Effector memory CD4-positive, alpha-beta T cell (primary cell): ENCODE data around the gene FGR.

Experiments
- DNase-seq, 3 donors: peaks; one replicate each; pipeline ENCODE4 v3.0.0-alpha.2; 2020
- H3K27ac ChIP-seq: 2 replicates; pipeline ENCODE4 v1.7.0; 2013; ENCODE audit warnings: mild to moderate bottlenecking, low read length, moderate library complexity; ENCODE audit not compliant: insufficient read depth, poor library complexity, severe bottlenecking
- H3K27me3 ChIP-seq: replicated peaks from 2 replicates; pipeline ENCODE4 v1.7.0; 2013; ENCODE audit warnings: mild to moderate bottlenecking, low read length; ENCODE audit not compliant: insufficient read depth, control insufficient read depth, poor library complexity, severe bottlenecking
- H3K36me3 ChIP-seq: 2 replicates; pipeline ENCODE4 v1.7.0; 2013; ENCODE audit warnings: mild to moderate bottlenecking, low read length, moderate library complexity; ENCODE audit not compliant: control insufficient read depth, insufficient read depth
- H3K4me1 ChIP-seq: 2 replicates; pipeline ENCODE4 v1.7.0; 2013; ENCODE audit warnings: low read length, mild to moderate bottlenecking; ENCODE audit not compliant: control insufficient read depth, insufficient read depth, poor library complexity, severe bottlenecking
- H3K4me3 ChIP-seq: 2 replicates; pipeline ENCODE4 v1.7.0; 2013; ENCODE audit warnings: low read length, low read depth, mild to moderate bottlenecking; ENCODE audit not compliant: insufficient read depth, poor library complexity, severe bottlenecking
- H3K9me3 ChIP-seq: 2 replicates; pipeline ENCODE4 v1.7.0; 2013; ENCODE audit warnings: mild to moderate bottlenecking, low read length, moderate library complexity; ENCODE audit not compliant: control insufficient read depth

Gene FGR

DNA sequence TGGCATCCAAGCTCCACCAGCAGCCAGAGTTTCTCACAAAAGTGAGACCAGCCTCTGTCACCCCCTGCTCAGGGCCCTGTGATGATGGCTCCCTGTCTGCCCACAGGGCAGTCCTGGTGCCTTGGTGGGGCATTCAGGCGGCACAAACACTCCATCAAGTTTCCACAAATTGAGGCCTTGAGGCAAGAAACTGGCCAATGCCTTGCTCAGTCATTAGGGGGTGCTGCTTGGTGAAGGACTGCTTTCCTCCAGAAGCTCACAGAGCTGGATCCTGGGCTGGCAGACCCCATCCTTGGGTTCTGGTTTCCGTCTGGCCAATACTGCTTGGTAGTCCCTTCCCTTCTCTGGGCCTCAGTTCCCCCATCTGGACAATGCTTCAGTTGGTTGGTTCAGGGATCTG, 18.5 kb downstream of the FGR start:
- no peak overlapping the region for H3K4me3 ChIP-seq
- no peak for DNase-seq
- H3K9me3 ChIP-seq = no peaks in the 10 kb centered on the region
- H3K27me3 ChIP-seq = no peaks in the 10 kb centered on the region
- H3K27ac ChIP-seq = no peak overlapping the region
- H3K4me1 ChIP-seq = peaks cover 41% of the 10 kb centered on the region
- H3K36me3 ChIP-seq = no peaks in the 10 kb centered on the region

DNA sequence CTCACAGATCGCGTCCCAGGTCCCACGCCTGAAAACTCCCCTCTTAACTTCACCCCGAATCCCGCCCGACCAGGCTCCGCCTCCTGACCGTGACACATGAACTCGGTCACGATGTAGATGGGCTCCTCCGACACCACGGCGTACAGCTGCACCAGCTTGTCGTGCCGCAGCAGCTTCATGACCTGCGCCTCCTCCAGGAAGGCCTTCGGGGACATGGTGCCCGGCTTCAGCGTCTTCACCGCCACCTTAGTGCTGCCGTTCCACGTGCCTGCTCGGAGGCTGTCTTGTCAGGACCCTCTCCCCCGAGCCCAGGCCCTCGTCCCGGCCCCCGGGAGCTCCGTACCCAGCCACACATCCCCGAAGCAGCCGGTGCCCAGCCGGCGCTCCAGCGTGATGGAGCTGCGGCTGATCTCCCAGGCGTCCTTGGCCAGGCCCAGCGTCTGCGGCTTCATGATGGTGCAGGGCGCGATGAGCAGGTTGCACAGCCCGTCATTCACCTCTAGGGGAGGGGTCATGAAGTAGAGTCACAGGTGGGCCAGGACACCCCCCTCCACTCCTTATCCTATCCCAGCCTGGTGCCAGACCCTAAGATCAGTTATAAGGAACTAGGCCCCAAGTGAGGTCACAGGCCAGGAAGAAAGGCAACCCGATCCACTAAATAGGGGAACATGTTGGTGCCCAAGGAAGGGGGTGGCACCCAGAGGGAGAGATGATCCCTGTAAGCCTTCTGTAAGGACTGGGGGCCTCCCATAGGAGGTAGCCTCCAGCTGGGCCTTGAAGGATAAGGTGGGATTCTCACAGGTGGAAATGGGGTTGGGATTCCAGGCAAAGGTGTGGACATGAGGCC, 19.4 kb downstream of the FGR start:
- no peaks in the 10 kb centered on the region for H3K9me3 ChIP-seq
- H3K27me3 ChIP-seq = no peaks in the 10 kb centered on the region
- no peak overlapping the region for H3K4me3 ChIP-seq
- H3K4me1 ChIP-seq = peaks cover 42% of the 10 kb centered on the region
- H3K36me3 ChIP-seq = no peaks in the 10 kb centered on the region
- no peak for DNase-seq
- H3K27ac ChIP-seq = no peak overlapping the region

DNA sequence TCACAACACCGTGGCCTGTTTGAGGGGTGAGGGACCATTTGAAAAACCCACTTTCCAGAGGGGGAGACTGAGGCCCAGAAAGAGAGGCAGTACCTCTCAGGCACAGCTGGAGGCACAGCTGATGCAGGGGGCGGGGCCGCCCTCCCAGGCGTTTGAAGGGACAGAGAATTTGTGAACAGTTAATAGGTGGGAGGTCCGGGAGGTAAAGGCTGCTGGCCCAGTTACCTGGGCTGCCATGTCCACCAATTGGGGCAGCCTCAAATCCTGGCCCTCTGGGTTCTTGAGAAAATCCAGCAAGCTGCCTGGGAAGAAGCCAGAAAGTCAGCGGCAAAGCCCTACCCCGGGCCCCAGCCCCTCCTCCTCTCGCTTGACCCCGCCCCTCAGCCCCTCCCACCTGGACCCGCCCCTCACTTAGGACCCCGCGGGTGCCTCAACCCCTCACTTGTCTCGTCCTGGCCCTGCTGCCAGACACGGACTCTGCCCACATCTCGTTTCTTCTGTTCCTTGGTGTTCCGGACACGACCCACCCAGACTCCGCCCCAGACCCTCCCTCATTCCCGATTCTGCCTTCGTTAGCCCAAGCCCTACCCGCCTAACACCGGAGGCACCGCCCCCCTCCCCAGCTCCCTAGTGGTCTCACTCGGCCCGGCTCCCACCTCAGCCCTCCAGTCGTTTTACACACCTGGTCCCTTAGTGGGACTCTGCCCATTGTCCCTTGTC, 20.2 kb downstream of the FGR start:
- no peaks in the 10 kb centered on the region for H3K9me3 ChIP-seq
- H3K4me1 ChIP-seq = peaks cover 50% of the 10 kb centered on the region
- H3K4me3 ChIP-seq = no peak overlapping the region
- no peaks in the 10 kb centered on the region for H3K27me3 ChIP-seq
- H3K27ac ChIP-seq = no peak overlapping the region
- H3K36me3 ChIP-seq = no peaks in the 10 kb centered on the region
- DNase-seq = no peak

DNA sequence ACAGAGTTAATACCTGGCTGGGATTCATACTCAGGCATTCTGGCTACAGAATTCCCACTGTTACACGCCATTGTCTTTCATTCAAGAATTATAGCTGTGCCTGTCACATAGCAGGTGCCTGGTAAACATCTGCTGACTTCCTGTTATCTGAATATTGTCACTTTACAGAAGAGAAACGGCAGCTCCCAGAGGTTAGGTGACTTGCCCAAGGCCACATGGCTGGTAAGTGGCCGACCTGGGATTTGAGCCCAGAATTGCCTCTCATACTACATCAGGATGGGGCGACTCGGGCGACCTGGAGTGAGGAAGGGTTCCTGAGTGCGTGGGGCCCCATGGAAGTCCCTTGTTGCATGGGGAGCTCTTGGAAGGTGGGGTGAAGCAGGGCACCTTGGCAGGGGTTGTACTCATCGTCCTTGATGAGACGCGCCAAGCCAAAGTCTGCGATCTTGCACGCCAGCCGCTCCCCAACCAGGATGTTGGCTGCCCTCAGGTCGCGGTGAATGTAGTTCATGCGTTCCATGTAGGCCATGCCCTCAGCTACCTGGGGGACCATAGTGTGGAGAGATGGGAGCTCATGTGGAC, 20.9 kb downstream of the FGR start:
- Histone ChIP-seq H3K36me3 (no peaks in the 10 kb centered on the region), H3K4me3 (no peak overlapping the region), H3K27me3 (no peaks in the 10 kb centered on the region), H3K9me3 (no peaks in the 10 kb centered on the region), H3K4me1 (peaks cover 55% of the 10 kb centered on the region), H3K27ac (no peak overlapping the region)
- DNase-seq = no peak

DNA sequence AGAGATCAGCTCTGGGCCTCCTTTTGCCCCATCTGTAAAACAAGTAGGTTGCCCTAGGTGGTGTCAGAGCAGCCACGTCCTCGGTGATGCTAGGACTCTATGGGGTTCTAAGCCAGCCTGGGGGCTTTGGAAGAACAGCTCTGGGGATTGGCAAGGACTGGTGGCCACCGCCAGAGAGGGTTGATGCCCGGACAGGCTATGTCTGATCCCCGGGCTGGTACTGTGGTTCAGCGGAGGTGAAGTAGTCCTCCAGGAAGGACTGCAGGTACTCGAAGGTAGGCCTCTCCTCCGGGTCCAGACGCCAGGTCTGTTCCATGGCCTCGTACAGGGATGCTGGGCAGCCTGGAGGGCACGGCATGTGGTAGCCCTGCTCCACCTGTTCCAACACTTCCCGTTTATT, 22.3 kb downstream of the FGR start:
- Histone ChIP-seq H3K9me3 (no peaks in the 10 kb centered on the region), H3K27me3 (no peaks in the 10 kb centered on the region), H3K36me3 (no peaks in the 10 kb centered on the region), H3K4me1 (peaks cover 51% of the 10 kb centered on the region), H3K27ac (no peak overlapping the region), H3K4me3 (no peak overlapping the region)
- DNase-seq = no peak

DNA sequence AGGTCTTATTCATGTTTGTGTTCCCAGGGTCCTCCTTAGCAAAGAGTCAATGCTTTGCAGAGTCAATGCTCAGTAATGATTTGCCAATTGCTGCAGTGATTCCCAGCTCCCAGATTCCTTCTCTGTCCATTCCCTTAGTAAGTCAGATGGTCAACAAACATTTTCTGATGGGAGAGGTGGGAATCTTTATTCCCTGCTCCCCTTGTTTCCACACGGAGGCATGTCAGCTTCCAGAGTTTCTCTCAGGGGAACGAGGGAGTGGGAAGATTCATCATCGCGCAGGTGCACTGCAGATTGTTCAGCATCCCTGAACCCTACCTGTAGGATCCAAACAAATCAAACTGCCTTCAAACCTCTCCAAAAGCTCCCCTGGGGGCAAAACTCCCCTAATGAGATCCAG, 23.5 kb downstream of the FGR start:
- H3K4me1 ChIP-seq = peaks cover 39% of the 10 kb centered on the region
- H3K4me3 ChIP-seq = no peak overlapping the region
- H3K27ac ChIP-seq = no peak overlapping the region
- no peak for DNase-seq
- H3K36me3 ChIP-seq = no peaks in the 10 kb centered on the region
- H3K9me3 ChIP-seq = no peaks in the 10 kb centered on the region
- H3K27me3 ChIP-seq = no peaks in the 10 kb centered on the region

DNA sequence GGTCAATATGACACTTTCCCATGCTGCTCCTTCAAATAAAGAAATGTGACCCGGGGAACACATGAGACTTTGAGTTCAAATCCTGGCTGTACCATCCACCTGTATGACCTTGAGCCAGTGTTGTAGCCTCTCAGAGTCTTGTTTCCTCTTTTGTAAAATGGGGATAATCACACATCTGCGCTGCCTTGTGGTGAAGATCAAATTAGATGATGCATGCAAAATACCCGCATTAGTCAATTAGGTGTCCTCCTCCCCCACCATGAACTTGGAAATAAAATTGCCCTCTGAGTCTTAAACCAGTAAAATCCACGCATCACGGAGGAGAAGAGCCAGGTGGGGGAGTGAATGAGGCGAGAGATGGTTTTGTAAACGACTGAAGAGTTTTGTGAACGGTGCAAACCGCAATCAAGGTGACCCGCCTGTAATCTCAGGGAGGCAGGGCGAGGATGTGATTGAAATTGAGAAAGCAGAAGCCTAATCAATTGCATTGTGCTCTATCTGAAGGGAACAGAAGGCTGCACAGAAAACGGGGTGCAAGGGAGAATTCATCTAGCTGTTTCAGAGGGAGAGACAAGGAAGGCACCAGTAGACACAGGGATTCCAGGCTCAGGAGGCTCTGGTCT, 25.3 kb downstream of the FGR start:
- Histone ChIP-seq H3K4me3 (no peak overlapping the region), H3K27me3 (no peaks in the 10 kb centered on the region), H3K36me3 (no peaks in the 10 kb centered on the region), H3K9me3 (no peaks in the 10 kb centered on the region), H3K4me1 (peaks cover 38% of the 10 kb centered on the region), H3K27ac (no peak overlapping the region)
- no peak for DNase-seq

DNA sequence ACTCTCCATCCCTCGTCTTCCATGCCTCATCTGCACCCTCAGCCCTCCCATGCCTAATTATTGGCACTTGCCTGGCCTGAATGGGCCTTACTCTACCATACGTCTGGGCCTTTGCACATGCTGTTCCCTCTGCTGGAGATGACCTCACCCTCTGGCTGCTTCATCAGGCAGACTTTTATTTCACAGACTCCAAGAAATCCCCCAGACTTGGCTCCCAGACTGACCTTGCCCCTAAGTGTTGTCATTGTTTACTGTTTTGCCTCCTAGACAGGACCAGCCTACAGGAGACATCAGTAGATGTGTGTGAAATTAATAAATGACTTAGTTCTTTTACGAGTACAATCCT, 25.8 kb downstream of the FGR start:
- Histone ChIP-seq H3K27me3 (no peaks in the 10 kb centered on the region), H3K4me3 (no peak overlapping the region), H3K27ac (no peak overlapping the region), H3K36me3 (no peaks in the 10 kb centered on the region), H3K4me1 (peaks cover 38% of the 10 kb centered on the region), H3K9me3 (no peaks in the 10 kb centered on the region)
- DNase-seq = no peak

DNA sequence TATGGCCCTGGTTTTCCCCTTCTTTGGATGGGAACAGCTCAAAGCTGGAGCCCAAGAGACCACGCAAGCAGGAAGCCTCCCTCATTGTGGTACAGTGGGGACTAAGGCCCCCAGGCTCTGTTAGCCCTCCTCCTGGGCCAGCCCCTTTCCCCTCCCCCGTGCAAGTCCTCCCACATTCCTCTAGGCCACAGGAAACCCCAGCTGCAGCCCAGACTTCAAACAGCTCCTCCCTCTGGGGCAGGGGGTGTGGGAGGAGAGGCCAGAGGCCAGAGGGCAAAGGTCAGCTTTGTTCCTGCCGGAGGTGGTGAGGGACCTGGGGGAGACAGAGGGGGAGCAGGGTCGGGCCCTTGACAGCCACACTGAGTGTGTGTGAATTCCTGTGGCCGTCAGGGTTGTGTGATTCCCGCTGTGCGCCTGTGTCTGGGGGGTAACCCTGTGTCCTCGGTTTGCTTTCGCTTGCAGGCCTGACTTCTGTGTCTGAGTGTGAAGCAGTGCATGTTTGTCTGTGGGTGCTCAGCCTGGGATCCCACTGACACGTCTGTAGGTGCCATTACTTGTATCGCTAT, 27.7 kb downstream of the FGR start:
- H3K9me3 ChIP-seq = no peaks in the 10 kb centered on the region

More for the DNA sequence above, 27.7 kb downstream of the FGR start:
- Histone ChIP-seq H3K27me3 (no peaks in the 10 kb centered on the region), H3K36me3 (no peaks in the 10 kb centered on the region), H3K4me3 (no peak overlapping the region), H3K27ac (no peak overlapping the region), H3K4me1 (peaks cover 37% of the 10 kb centered on the region)
- DNase-seq = no peak
